ENCODE results near the gene CBLC. TPM values are rescaled to one million over a fixed set of nuclear protein-coding genes. Genes with fewer than 3 reads are reported as not detected.

The CBLC gene
- total and polyA plus RNA-seq, 2 of the 4 experiments (the other 2 are of a cell fraction): not detected

DNA sequence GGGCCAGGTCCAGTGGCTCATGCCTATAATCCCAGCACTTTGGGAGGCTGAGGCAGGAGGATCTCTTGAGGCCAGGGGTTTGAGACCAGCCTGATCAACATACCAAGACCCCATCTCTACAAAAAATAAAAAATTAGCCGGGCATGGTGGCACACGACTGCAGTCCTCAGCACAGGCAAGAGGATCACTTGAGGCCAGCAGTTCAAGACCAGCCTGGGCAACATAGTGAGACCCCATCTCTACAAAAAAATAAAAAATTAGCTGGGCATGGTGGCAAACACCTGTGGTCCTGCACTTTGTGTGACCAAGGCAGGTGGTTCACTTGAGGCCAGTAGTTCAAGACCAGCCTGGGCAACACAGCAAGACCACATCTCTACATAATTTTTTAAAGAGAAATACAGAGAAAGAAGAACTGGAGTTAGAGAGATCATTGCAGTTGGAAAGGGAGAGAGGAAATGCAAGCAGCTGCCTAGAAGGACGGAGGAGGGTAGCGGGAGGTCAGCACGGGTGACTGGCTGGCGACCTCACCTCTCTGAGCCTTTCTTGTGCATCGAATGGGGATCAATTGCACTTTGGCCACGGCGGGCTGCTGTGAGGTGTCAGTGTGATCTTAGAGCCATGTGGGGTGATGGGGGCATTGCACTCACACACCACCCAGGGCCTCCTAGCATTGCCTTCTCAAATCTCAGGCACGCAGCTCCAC, 45.1 kb downstream of the CBLC start:
- Histone ChIP-seq H3K4me3 (ENCODE audit: insufficient read depth, low read depth, low read length) (no peak overlapping the region), H3K9ac (ENCODE audit: low read depth, low read length) (no peak overlapping the region), H3K9me3 (ENCODE audit: control insufficient read depth, insufficient read depth, low read length) (no peaks in the 10 kb centered on the region), H4K8ac (ENCODE audit: low read depth in 2 of 2, low read length in 2 of 2) (no peak overlapping the region), H3K9me1 (ENCODE audit: insufficient read depth, low read length) (0 out of 2 replicates have a peak, but pooled peaks cover 3% of the 10 kb centered on the region), H2BK20ac (ENCODE audit: low read depth, low read length) (no peak overlapping the region), H2AK5ac (ENCODE audit: low read depth, low read length) (no peak overlapping the region), H3K14ac (replicated peaks; ENCODE audit: low read depth, low read length) (no peak overlapping the region), H3K36me3 (ENCODE audit: control insufficient read depth, insufficient read depth, low read length) (peaks cover 6% of the 10 kb centered on the region), H2BK5ac (ENCODE audit: low read depth, low read length, poor library complexity, severe bottlenecking) (no peak overlapping the region), H3K4ac (ENCODE audit: low read depth, low read length) (no peak overlapping the region), H3K56ac (ENCODE audit: extremely low read depth, insufficient read depth, low read length) (no peak overlapping the region), H4K91ac (ENCODE audit: insufficient read depth, low read depth, low read length) (no peak overlapping the region), H3K18ac (ENCODE audit: low read depth, low read length) (no peak overlapping the region), H2AK9ac (replicated peaks; ENCODE audit: low read depth, low read length, poor library complexity) (no peak overlapping the region), H2BK15ac (ENCODE audit: low read depth, low read length) (no peak overlapping the region), H2AFZ (replicated peaks; ENCODE audit: low read length, poor library complexity) (no peak overlapping the region), H3K23ac (ENCODE audit: low read depth, low read length) (no peak overlapping the region), H3K4me2 (ENCODE audit: low read depth, low read length) (no peak overlapping the region), H3K79me1 (ENCODE audit: low read depth in 1 of 2, low read length in 2 of 2) (no peaks in the 10 kb centered on the region), H3K27ac (ENCODE audit: insufficient read depth, low read length) (no peak overlapping the region), H3K4me1 (ENCODE audit: control insufficient read depth, insufficient read depth, low read length) (peaks cover 3% of the 10 kb centered on the region; the same call in 1 of the 2 replicates), H4K20me1 (ENCODE audit: insufficient read depth, low read length) (no peaks in the 10 kb centered on the region), H2BK120ac (ENCODE audit: low read depth, low read length) (no peak overlapping the region), H3K27me3 (ENCODE audit: control insufficient read depth, insufficient read depth, low read length) (peaks cover 10% of the 10 kb centered on the region), H4K5ac (ENCODE audit: low read depth, low read length) (no peak overlapping the region)
- in situ Hi-C loops (cut with MboI; ENCODE audit: low sequenced_read_pairs): no loop called here
- dilution Hi-C loops (cut with HindIII; ENCODE audit: low sequenced_read_pairs, unreplicated experiment): no loop called here
- ATAC-seq (ENCODE audit: low read depth): no peak
- DNase-seq: no peak
- CTCF ChIA-PET: interaction anchor here (0.6 to 1.3 kb wide), 3 partner anchors 10 to 15 kb away, joined by 4 to 5 read pairs (median 5); no protein-coding TSS in a partner anchor
- 90% methylated on average over 2 of the region's 10 CpGs; no CpG with 5 or more reads in 1 of the 2 experiments for whole genome bisulfite sequencing, 2 experiments (ENCODE audit: extremely low coverage in 2 of 2, insufficient read length in 1 of 2)
- BruUV-seq (replicated peaks): no TSS peak
- TF ChIP-seq, protein P1, sequence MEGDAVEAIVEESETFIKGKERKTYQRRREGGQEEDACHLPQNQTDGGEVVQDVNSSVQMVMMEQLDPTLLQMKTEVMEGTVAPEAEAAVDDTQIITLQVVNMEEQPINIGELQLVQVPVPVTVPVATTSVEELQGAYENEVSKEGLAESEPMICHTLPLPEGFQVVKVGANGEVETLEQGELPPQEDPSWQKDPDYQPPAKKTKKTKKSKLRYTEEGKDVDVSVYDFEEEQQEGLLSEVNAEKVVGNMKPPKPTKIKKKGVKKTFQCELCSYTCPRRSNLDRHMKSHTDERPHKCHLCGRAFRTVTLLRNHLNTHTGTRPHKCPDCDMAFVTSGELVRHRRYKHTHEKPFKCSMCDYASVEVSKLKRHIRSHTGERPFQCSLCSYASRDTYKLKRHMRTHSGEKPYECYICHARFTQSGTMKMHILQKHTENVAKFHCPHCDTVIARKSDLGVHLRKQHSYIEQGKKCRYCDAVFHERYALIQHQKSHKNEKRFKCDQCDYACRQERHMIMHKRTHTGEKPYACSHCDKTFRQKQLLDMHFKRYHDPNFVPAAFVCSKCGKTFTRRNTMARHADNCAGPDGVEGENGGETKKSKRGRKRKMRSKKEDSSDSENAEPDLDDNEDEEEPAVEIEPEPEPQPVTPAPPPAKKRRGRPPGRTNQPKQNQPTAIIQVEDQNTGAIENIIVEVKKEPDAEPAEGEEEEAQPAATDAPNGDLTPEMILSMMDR (conservative IDR thresholded peaks at IDR 0.05; ENCODE audit: low read depth, low read length): no peak
- TF ChIP-seq, protein P2, sequence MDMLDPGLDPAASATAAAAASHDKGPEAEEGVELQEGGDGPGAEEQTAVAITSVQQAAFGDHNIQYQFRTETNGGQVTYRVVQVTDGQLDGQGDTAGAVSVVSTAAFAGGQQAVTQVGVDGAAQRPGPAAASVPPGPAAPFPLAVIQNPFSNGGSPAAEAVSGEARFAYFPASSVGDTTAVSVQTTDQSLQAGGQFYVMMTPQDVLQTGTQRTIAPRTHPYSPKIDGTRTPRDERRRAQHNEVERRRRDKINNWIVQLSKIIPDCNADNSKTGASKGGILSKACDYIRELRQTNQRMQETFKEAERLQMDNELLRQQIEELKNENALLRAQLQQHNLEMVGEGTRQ (IDR thresholded peaks at IDR 0.05; ENCODE audit: low read depth, low read length): no peak
- TF ChIP-seq SMC3 (IDR thresholded peaks at IDR 0.05; ENCODE audit: low read depth, low read length) (no peak), FOS (IDR thresholded peaks at IDR 0.05; ENCODE audit: low read depth, low read length) (no peak), NFE2L2 (IDR thresholded peaks at IDR 0.05; ENCODE audit: low read depth, low read length) (no peak), MAZ (IDR thresholded peaks at IDR 0.05; ENCODE audit: borderline replicate concordance, low read depth, low read length) (no peak), RAD21 (IDR thresholded peaks at IDR 0.05; ENCODE audit: low read length) (no peak)
- TF ChIP-seq, protein P3, sequence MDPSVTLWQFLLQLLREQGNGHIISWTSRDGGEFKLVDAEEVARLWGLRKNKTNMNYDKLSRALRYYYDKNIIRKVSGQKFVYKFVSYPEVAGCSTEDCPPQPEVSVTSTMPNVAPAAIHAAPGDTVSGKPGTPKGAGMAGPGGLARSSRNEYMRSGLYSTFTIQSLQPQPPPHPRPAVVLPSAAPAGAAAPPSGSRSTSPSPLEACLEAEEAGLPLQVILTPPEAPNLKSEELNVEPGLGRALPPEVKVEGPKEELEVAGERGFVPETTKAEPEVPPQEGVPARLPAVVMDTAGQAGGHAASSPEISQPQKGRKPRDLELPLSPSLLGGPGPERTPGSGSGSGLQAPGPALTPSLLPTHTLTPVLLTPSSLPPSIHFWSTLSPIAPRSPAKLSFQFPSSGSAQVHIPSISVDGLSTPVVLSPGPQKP (IDR thresholded peaks at IDR 0.05; ENCODE audit: borderline replicate concordance, low read depth, low read length): no peak
- intact Hi-C loops (cut with micrococcal nuclease): no loop called here
- POLR2A ChIA-PET (ENCODE audit: unreplicated experiment): interaction anchor here (0.6 kb wide), 1 partner anchor 90 kb away, joined by 13 read pairs; no protein-coding TSS in a partner anchor

All from IMR-90 (cell line).